ENCODE measurements around the gene KSR2.

KSR2 gene

GRCh38 chr12:117468016-117468415 is 500.8 kb downstream of the KSR2 start:
- no peak overlapping the region for H3K4me3 ChIP-seq (ENCODE audit: low read depth, low read length)
- DNase-seq (ENCODE audit: low read depth): no peak
- no peak for TF ChIP-seq CTCF (IDR thresholded peaks at IDR 0.05; ENCODE audit: insufficient read depth, low read depth, low read length, missing control alignments)

- no peak for TF ChIP-seq CTCF (IDR thresholded peaks at IDR 0.05; ENCODE audit: insufficient read depth, low read depth, low read length, missing control alignments)
- DNase-seq (ENCODE audit: low read depth): no peak
Observed at GRCh38 chr12:117467588-117467987, 501.2 kb downstream of the KSR2 start.

GRCh38 chr12:117466677-117467362 is 502.0 kb downstream of the KSR2 start:
- TF ChIP-seq CTCF (IDR thresholded peaks at IDR 0.05; ENCODE audit: insufficient read depth, low read depth, low read length, missing control alignments): no peak
- DNase-seq (ENCODE audit: low read depth): no peak
- no peak overlapping the region for H3K4me3 ChIP-seq (ENCODE audit: low read depth, low read length)

More at GRCh38 chr12:117467588-117467987, 501.2 kb downstream of the KSR2 start:
- H3K4me3 ChIP-seq (ENCODE audit: low read depth, low read length): no peak overlapping the region

- no peak overlapping the region for H3K4me3 ChIP-seq (ENCODE audit: low read depth, low read length)
- no peak for TF ChIP-seq CTCF (IDR thresholded peaks at IDR 0.05; ENCODE audit: insufficient read depth, low read depth, low read length, missing control alignments)
- no peak for DNase-seq (ENCODE audit: low read depth)
Observed at GRCh38 chr12:117461732-117462131, 507.1 kb downstream of the KSR2 start.

GRCh38 chr12:117459229-117459628 is 509.6 kb downstream of the KSR2 start:
- no peak for TF ChIP-seq CTCF (IDR thresholded peaks at IDR 0.05; ENCODE audit: insufficient read depth, low read depth, low read length, missing control alignments)
- no peak for DNase-seq (ENCODE audit: low read depth)
- no peak overlapping the region for H3K4me3 ChIP-seq (ENCODE audit: low read depth, low read length)

- DNase-seq (ENCODE audit: low read depth): no peak
- TF ChIP-seq CTCF (IDR thresholded peaks at IDR 0.05; ENCODE audit: insufficient read depth, low read depth, low read length, missing control alignments): no peak
- no peak overlapping the region for H3K4me3 ChIP-seq (ENCODE audit: low read depth, low read length)
Observed at GRCh38 chr12:117457189-117457588, 511.6 kb downstream of the KSR2 start.

- H3K4me3 ChIP-seq (ENCODE audit: low read depth, low read length): no peak overlapping the region
- TF ChIP-seq CTCF (IDR thresholded peaks at IDR 0.05; ENCODE audit: insufficient read depth, low read depth, low read length, missing control alignments): no peak
- DNase-seq (ENCODE audit: low read depth): no peak
Observed at GRCh38 chr12:117456076-117456475, 512.7 kb downstream of the KSR2 start.
